Aorta (tissue), 5 donors: Measurements from ENCODE around the gene FOXC2. TPM values are rescaled to one million over a fixed set of nuclear protein-coding genes. Genes with fewer than 3 reads are reported as not detected.

Source experiments
- ATAC-seq: fragments of 200-7000 bp; cut with Tn5 transposase; one replicate; pipeline ENCODE4 v1.9.1; 2022; ENCODE audit warnings: moderate library complexity; ENCODE audit not compliant: low FRiP score
- DNase-seq, 2 donors: peaks; one replicate each; pipeline ENCODE4 v3.0.0-alpha.2; 2020
- H3K27ac ChIP-seq, 2 donors: one replicate each; pipeline ENCODE4 v1.5.1; 2013; ENCODE audit warnings: low read length in 2 of 2, mild to moderate bottlenecking in 2 of 2, moderate library complexity in 2 of 2, control low read depth in 1 of 2, inconsistent platforms in 1 of 2, low read depth in 1 of 2
- H3K27me3 ChIP-seq, 2 donors: one replicate each; pipeline ENCODE4 v1.6.1; 2013; ENCODE audit warnings: control low read depth in 1 of 2, low read length in 1 of 2, mild to moderate bottlenecking in 1 of 2, moderate library complexity in 1 of 2; ENCODE audit not compliant: insufficient read depth in 2 of 2, control insufficient read depth in 1 of 2
- H3K36me3 ChIP-seq, 2 donors: one replicate each; pipeline ENCODE4 v1.6.1; 2013; ENCODE audit warnings: control low read depth in 1 of 2, low read length in 1 of 2, mild to moderate bottlenecking in 1 of 2; ENCODE audit not compliant: insufficient read depth in 2 of 2, control insufficient read depth in 1 of 2
- H3K4me1 ChIP-seq, 2 donors: one replicate each; pipeline ENCODE4 v1.6.1; 2013; ENCODE audit warnings: low read length in 2 of 2, control low read depth in 1 of 2, mild to moderate bottlenecking in 1 of 2, moderate library complexity in 1 of 2; ENCODE audit not compliant: insufficient read depth in 2 of 2, control insufficient read depth in 1 of 2
- H3K4me3 ChIP-seq, 2 donors: one replicate each; pipeline ENCODE4 v1.5.1; 2013; ENCODE audit warnings: low read length in 2 of 2, control low read depth in 1 of 2, mild to moderate bottlenecking in 1 of 2
- H3K9me3 ChIP-seq: one replicate; pipeline ENCODE4 v1.6.1; 2013; ENCODE audit warnings: mild to moderate bottlenecking, low read length; ENCODE audit not compliant: control insufficient read depth
- WGBS, 2 donors: extraction: QIAGEN DNeasy Blood & Tissue Kit; methylation state at CpG; one replicate each; pipeline ENCODE4 v1.1.7; 2013; 5-methylcytosine and 5-hydroxymethylcytosine counted together
- intact Hi-C, 2 donors: fragments of 100-400 bp; cut with DNase I; formaldehyde crosslinking; loops; one replicate each; pipeline versions ENCODE4 v1.14.2 to v1.15.0; 2022
- polyA plus RNA-seq, 2 donors: library from polyadenylated mRNA; stranded (reverse); fragments of 200-250 nt; gene quantifications; one replicate each; pipeline ENCODE4 v1.2.3, GENCODE V29; 2013
- total RNA-seq, 2 donors: library from RNA; stranded (reverse); fragmentation: NEBNext Ultra II Directional; extraction: Animal tissue kit (Norgen Biotek cat#: 25700); gene quantifications; one replicate each; pipeline ENCODE4 v1.2.1, GENCODE V29; 2021
- donor health status: healthy with polysubstance abuse.
- donor health status: Bipolar disorder and iron deficiency.
- donor health status: DM: no; HTN: no; CAD: no.
- donor health status: DM: no; HTN: no; CAD: no.
- donor health status: DM: yes; HTN: yes; CAD: no.

FOXC2 gene
- total and polyA plus RNA-seq, 4 donors = 8.6 to 45.4 (median 25.9) TPM

DNA sequence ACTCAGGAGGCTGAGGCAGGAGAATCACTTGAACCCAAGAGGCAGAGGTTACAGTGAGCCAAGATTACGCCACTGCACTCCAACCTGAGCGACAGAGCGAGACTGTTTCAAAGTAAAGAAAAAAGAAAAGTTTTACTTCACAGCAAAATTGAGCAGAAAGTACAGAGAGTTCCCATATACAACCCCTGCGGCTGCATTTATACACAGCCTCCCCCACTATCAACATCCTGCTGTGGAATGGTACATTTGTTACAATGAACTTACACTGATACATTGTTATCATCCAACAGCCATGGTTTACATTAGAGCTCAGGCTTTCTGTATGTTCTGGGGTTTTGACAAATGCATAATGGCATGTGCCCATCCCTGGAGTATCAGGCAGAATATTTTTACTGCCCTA, 9.0 kb upstream of the FOXC2 start:
- no peak for ATAC-seq
- WGBS, 2 donors = 54 to 56% methylated on average over 4 of the region's 4 CpGs
- Histone ChIP-seq H3K27me3 (no peaks in the 10 kb centered on the region), H3K9me3 (no peaks in the 10 kb centered on the region), H3K27ac (peak overlapping the region in 1 of 2 donors; percentile 92), H3K36me3 (no peaks in the 10 kb centered on the region), H3K4me3 (no peak overlapping the region), H3K4me1 (no peaks in the 10 kb centered on the region)
- DNase-seq = no peak
- intact Hi-C loops = loop anchor here in 1 of 2 donors (5.0 kb wide), 2 partner anchors 570 to 825 kb away; partner anchors contain the start of gene FBXO31

- ATAC-seq (no peak), DNase-seq (peak; percentile 82 to 89)
- Histone ChIP-seq H3K4me1 (no peaks in the 10 kb centered on the region), H3K4me3 (no peak overlapping the region), H3K36me3 (no peaks in the 10 kb centered on the region), H3K27ac (peak overlapping the region in 1 of 2 donors; percentile 92), H3K9me3 (no peaks in the 10 kb centered on the region), H3K27me3 (no peaks in the 10 kb centered on the region)
- 8 to 12% methylated on average over 28 of the region's 28 CpGs for WGBS, 2 donors
- intact Hi-C loops = loop anchor here in 1 of 2 donors (5.0 kb wide), 2 partner anchors 569 to 824 kb away; partner anchors contain the start of gene FBXO31
Measured at GRCh38 chr16:86558355-86559193, 8.1 kb upstream of the FOXC2 start.

DNA sequence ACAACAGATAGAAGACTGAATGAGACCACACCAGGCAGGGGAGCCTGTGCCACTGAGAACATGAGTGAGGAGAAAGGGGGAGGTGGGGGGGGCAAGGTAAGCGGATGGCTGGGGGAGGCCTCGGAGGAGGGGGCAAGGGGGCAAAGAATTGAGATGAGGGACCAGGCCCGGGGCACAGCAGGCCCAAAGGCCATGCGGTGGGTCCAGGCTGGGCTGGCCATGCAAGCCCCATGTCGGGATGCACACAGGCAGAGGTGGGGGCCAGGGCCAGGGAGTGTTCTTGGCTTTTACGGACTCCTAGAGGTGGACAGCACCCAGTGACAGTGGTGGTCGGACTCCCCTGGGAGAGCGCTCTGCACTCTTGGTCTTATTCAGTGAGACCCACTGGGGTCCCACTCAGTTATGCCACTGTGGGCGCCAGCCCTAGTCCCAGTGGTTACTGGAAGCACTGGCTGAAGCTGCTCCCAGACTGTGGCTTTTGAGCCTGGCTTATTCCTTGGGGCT, 6.8 kb upstream of the FOXC2 start:
- H3K4me1 ChIP-seq = no peaks in the 10 kb centered on the region
- DNase-seq = no peak
- intact Hi-C loops = loop anchor here (5.0 to 10.0 kb wide), 5 partner anchors 567 to 825 kb away; partner anchors contain the start of gene FBXO31 (in 2 of the 2)
- H3K36me3 ChIP-seq = no peaks in the 10 kb centered on the region
- WGBS, 2 donors = 90 to 92% methylated on average over 8 to 9 of the region's 9 CpGs
- H3K9me3 ChIP-seq = no peaks in the 10 kb centered on the region
- no peak overlapping the region for H3K4me3 ChIP-seq
- no peaks in the 10 kb centered on the region for H3K27me3 ChIP-seq
- no peak overlapping the region for H3K27ac ChIP-seq
- ATAC-seq = no peak

DNA sequence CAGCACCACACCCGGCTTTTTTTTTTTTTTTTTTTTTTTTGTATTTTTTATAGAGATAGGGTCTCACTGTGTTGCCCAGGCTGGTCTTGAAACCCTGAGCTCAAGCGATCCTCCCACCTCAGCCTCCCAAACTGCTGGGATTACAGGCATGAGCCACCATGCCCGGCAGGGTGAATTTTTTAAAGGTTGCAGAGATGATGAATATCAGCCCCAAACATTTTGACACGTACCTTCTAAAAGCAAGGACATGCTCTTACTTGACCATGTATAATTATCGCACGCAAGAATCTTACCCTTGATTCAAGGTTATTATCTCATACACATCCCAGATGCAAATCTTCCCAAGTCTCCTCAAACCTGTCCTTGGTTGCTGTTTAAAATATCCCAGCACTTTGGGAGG, 4.3 kb upstream of the FOXC2 start:
- H3K9me3 ChIP-seq = no peaks in the 10 kb centered on the region
- no peaks in the 10 kb centered on the region for H3K27me3 ChIP-seq
- H3K27ac ChIP-seq = no peak overlapping the region
- 89 to 97% methylated on average over 6 of the region's 6 CpGs for WGBS, 2 donors
- H3K4me1 ChIP-seq = no peaks in the 10 kb centered on the region
- ATAC-seq (no peak), DNase-seq (no peak)
- intact Hi-C loops = loop anchor here (2.0 to 10.0 kb wide), 4 partner anchors 642 to 822 kb away; partner anchors contain the start of gene FBXO31 (in 1 of the 2)
- no peak overlapping the region for H3K4me3 ChIP-seq
- H3K36me3 ChIP-seq = no peaks in the 10 kb centered on the region

GRCh38 chr16:86563469-86564345, 2.9 kb upstream of the FOXC2 start:
- Histone ChIP-seq H3K9me3 (no peaks in the 10 kb centered on the region), H3K4me3 (peak overlapping the region; percentile 3 to 41), H3K4me1 (no peaks in the 10 kb centered on the region), H3K27ac (peak overlapping the region; percentile 91 to 94), H3K27me3 (no peaks in the 10 kb centered on the region), H3K36me3 (no peaks in the 10 kb centered on the region)
- WGBS, 2 donors = 0 to 1% methylated on average over 41 of the region's 41 CpGs
- peak; percentile 93 to 95 for DNase-seq
- intact Hi-C loops = loop anchor here (1.0 to 10.0 kb wide), 8 partner anchors 499 to 821 kb away; partner anchors contain the start of gene FBXO31 (in 1 of the 2)
- peak; percentile 92 for ATAC-seq

GRCh38 chr16:86565181-86565631, 1.4 kb upstream of the FOXC2 start:
- peak overlapping the region; percentile 69 to 91 for H3K27ac ChIP-seq
- 4 to 10% methylated on average over 16 of the region's 16 CpGs for WGBS, 2 donors
- H3K4me1 ChIP-seq = no peaks in the 10 kb centered on the region
- intact Hi-C loops = loop anchor here (2.0 to 10.0 kb wide), 5 partner anchors 267 to 820 kb away; partner anchors contain the start of gene FBXO31 (in 1 of the 2)
- H3K4me3 ChIP-seq = peak overlapping the region; percentile 41 to 85
- DNase-seq = no peak
- H3K27me3 ChIP-seq = no peaks in the 10 kb centered on the region
- ATAC-seq = no peak
- H3K9me3 ChIP-seq = no peaks in the 10 kb centered on the region
- H3K36me3 ChIP-seq = no peaks in the 10 kb centered on the region

DNA sequence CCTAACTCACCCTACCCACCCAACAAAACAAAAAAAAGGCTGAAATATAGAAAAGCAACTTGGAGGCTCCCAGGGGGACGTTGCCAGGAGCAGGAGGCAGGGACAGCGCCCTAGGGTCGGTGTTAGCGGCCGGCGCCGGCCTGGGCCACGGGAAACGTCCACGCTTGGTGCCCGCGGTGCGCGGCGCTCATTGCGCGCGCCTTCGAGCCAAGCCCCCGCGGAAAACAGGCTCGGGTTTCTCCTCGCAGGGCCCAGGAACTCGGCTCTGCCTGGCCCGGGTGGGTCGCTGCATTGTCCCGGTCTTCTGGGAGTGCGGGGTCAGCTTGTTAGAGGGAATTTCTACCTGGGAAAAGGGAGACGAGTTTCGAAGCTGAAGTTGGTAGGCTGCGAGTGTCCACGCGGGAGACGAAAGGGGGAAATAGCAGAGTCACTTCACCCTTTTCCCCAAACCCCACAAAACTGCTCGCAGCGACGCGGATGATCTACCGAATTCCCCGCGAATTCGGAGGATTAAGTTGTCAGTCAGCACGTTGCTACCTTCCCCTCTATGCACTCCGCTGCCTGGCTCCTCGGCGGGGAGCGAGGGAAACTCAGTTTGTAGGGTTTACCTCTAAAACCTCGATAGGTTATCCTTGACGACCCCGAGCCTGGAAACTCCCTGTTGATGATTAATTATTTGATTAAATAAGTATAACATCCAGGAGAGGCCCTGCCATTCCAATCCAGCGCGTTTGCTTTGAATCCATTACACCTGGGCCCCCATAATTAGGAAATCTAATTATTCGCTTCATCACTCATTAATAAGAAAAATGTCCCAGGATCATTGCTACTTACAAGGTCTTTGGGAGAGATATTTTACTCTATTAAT, 751 bp upstream of the FOXC2 start:
- Histone ChIP-seq H3K9me3 (no peaks in the 10 kb centered on the region), H3K4me1 (no peaks in the 10 kb centered on the region), H3K36me3 (no peaks in the 10 kb centered on the region), H3K27ac (peak overlapping the region; percentile 69 to 91), H3K27me3 (no peaks in the 10 kb centered on the region), H3K4me3 (peak overlapping the region; percentile 10 to 85)
- WGBS, 2 donors = 1 to 2% methylated on average over 53 of the region's 53 CpGs
- intact Hi-C loops = loop anchor here (2.0 to 10.0 kb wide), 5 partner anchors 266 to 819 kb away; partner anchors contain the start of gene FBXO31 (in 1 of the 2)
- ATAC-seq = no peak
- no peak for DNase-seq
